Muscle layer of colon (tissue), 2 donors: ENCODE results near the gene RPS5.
A peak's percentile ranks its signal among the peaks of the same experiment; 100 is the strongest.

Experiments
- H3K27ac ChIP-seq: one replicate; pipeline ENCODE4 v1.7.0; 2013; ENCODE audit warnings: low read depth, mild to moderate bottlenecking, low read length, moderate library complexity
- H3K27me3 ChIP-seq, 2 donors: one replicate each; pipeline ENCODE4 v1.7.0; 2013; ENCODE audit warnings: low read length in 2 of 2, mild to moderate bottlenecking in 2 of 2; ENCODE audit not compliant: insufficient read depth in 2 of 2, control insufficient read depth in 1 of 2
- H3K36me3 ChIP-seq: one replicate; pipeline ENCODE4 v1.7.0; 2013; ENCODE audit warnings: mild to moderate bottlenecking, low read length; ENCODE audit not compliant: insufficient read depth
- H3K4me1 ChIP-seq: one replicate; pipeline ENCODE4 v1.7.0; 2013; ENCODE audit warnings: mild to moderate bottlenecking, low read length; ENCODE audit not compliant: insufficient read depth
- H3K4me3 ChIP-seq, 2 donors: one replicate each; pipeline ENCODE4 v1.7.0; 2013; ENCODE audit warnings: low read length in 2 of 2, low read depth in 1 of 2, mild to moderate bottlenecking in 1 of 2, moderate library complexity in 1 of 2
- H3K9ac ChIP-seq: one replicate; pipeline ENCODE4 v1.7.0; 2013; ENCODE audit warnings: low read length
- H3K9me3 ChIP-seq: one replicate; pipeline ENCODE4 v1.7.0; 2013; ENCODE audit warnings: mild to moderate bottlenecking, low read length
- donor health status: abdominal sarcoma.
- donor health status: Adenocarcinoma of cecum.

Gene RPS5

DNA sequence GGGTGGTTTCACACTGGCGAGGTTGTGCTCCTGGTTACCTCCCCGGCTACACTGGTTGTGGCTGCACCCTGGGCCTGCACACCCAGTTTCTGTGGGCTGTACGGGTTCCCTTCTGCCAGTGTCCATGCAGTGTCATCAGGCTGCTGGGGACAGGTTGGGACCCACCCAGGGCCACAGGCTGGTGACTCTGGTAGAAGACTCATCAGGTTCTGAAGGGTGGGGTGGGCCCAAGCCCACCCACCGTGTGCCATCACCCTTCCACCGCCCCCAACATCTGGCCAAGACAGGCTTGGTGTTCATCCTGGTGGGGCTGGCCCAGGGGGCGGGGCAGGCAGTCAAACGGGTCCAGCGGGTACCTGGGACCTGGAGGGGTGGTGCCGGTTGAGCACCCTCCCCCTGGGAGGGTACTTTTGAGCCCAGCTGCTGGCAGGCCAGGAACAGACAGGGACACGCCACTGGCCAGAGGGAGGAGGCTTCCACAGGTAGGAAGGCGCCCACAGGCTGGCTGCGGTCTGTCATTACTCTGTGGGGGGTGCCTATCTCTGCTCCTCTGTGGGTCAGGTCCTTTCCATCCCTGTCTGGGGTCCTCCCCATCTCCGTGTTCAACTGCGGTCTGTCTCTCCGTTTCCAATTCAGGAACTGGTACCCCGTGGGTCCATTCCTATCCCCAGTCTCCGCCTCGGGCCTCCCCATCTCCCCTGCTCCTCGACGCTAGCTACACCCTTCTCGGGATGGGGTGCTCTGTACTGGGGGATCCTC lies 8.3 kb downstream of the RPS5 start, which contains the start of gene RNF225:
Gene RNF225, plus strand, starts transcription at position 437 of the 759 bp plus-strand sequence. CDS start 434 bp downstream, outside the sequence.
- Histone ChIP-seq H3K27me3 (peaks cover 24 to 30% of the 10 kb centered on the region in 2 donors), H3K36me3 (peaks cover 27% of the 10 kb centered on the region), H3K9ac (no peak within 1 kb of the TSS), H3K4me3 (no peak within 1 kb of the TSS), H3K27ac (no peak within 1 kb of the TSS), H3K9me3 (no peaks in the 10 kb centered on the region), H3K4me1 (peaks cover 4% of the 10 kb centered on the region)

DNA sequence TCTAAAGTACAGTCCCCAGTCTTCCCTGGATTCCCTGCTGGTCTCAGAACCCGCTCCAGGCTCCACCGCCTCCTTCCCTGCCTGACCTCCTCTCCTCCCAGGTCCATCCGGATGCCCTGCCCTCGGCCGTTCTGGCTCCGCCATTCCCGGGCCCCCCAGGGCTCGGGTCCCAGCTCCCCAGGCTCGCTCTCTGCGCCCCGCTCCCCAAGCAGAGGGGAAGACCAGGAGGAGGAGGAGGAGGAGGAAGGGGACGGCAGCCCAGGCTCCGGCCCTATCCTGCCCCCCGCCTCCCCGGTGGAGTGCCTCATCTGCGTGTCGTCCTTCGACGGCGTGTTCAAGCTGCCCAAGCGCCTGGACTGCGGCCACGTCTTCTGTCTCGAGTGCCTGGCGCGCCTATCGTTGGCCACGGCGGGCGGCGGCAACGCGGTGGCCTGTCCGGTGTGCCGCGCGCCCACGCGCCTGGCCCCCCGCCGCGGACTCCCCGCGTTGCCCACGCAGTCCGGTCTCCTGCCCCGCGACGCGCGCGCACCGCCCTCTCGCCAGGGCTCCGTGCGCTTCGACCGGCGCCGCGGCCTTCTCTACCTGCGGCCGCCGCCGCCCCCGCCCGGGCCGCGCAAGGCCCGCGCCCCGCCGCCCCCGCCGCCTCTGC lies 9.0 kb downstream of the RPS5 start:
- no peak overlapping the region for H3K27ac ChIP-seq
- H3K4me1 ChIP-seq = peaks cover 10% of the 10 kb centered on the region
- H3K9ac ChIP-seq = no peak overlapping the region
- no peaks in the 10 kb centered on the region for H3K9me3 ChIP-seq
- H3K36me3 ChIP-seq = peaks cover 27% of the 10 kb centered on the region
- H3K27me3 ChIP-seq = peaks cover 24 to 30% of the 10 kb centered on the region in 2 donors
- no peak overlapping the region for H3K4me3 ChIP-seq

DNA sequence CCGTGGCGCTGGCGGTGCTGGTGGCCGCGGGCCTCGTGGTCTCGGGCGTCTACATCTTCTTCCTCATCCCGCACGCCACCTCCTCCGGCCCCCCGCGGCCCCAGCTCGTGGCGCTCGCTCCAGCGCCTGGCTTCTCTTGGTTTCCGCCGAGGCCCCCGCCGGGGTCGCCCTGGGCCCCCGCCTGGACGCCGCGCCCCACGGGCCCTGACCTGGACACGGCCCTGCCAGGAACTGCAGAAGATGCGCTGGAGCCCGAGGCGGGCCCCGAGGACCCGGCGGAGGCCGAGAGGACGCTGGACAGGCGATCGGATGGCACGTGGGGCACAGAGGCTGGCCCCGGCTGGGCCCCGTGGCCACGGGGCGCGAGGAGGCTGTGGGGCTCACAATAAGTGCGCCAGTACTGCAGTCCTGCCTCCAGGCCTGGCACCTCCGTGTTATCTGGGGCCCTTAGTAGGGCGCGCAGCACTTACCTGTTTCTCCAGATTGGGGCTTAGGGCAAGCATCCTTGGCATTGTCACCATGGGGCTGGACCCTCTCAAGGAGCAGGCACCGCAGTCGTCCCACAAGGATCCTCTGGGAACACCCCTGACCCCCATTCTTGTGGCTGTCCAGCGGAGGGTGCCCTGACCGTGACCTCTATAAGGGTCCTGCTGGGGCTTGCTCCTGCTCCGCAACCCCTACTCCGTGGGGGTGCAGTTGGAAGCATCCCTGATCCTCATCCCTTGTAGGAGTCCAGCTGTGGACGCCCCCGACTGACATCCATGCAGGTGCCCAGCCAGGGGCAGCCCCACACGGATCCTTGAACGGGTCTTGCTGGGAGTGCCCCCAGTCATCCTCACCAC lies 9.8 kb downstream of the RPS5 start:
- Histone ChIP-seq H3K27ac (no peak overlapping the region), H3K36me3 (peaks cover 27% of the 10 kb centered on the region), H3K4me3 (no peak overlapping the region), H3K4me1 (peaks cover 10% of the 10 kb centered on the region), H3K9me3 (no peaks in the 10 kb centered on the region), H3K27me3 (peaks cover 24 to 30% of the 10 kb centered on the region in 2 donors), H3K9ac (no peak overlapping the region)

DNA sequence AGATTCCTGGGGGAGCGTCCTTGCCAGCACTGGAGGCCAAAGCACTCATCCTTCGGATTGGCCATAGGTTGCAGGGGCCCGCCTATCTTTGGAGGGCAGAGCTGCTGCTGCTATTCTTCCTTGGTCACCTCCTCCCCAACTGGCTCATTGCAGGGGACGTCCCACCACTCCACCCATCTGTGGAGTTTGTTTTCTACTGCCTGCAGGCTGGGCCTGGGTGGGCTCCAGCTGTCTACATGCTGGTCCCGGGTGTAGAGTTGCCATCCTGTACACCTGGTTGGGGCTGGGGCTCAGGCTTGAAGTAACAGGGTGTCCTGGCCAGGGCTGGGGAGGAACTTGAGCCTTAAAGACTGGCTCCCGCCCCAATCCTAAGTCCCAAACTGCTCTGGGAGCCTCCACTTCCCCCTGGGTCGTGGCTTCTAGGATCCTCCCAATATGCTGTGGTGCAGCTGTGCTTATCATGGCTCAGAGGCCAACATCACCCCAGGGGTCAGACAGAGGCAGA lies 10.5 kb downstream of the RPS5 start:
- Histone ChIP-seq H3K4me1 (peaks cover 10% of the 10 kb centered on the region), H3K27ac (no peak overlapping the region), H3K36me3 (peaks cover 25% of the 10 kb centered on the region), H3K9me3 (no peaks in the 10 kb centered on the region), H3K4me3 (no peak overlapping the region), H3K9ac (no peak overlapping the region), H3K27me3 (peaks cover 24 to 30% of the 10 kb centered on the region in 2 donors)

DNA sequence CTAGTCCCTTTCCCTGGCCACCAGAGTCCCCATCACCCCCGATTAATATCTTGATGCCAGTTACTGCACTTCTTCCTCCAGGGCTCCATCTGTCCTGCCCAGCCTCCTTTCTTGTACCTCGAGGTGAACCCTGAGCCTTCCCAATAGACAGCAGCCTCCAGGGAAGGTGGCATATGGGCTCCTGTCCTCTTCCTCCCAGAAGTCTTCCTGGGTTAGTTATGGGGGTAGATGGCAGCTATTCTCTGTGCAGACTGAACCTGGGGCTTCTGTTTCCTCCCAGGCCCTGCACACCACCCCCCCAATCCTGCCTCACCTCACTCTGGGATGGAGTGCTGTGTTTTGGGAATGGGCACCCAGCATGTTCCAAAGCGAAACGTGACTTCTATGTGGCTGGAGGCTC lies 11.0 kb downstream of the RPS5 start:
- H3K9me3 ChIP-seq = no peaks in the 10 kb centered on the region
- no peak overlapping the region for H3K27ac ChIP-seq
- peaks cover 10% of the 10 kb centered on the region for H3K4me1 ChIP-seq
- H3K9ac ChIP-seq = no peak overlapping the region
- no peak overlapping the region for H3K4me3 ChIP-seq
- peaks cover 20% of the 10 kb centered on the region for H3K36me3 ChIP-seq
- H3K27me3 ChIP-seq = peaks cover 24 to 30% of the 10 kb centered on the region in 2 donors

DNA sequence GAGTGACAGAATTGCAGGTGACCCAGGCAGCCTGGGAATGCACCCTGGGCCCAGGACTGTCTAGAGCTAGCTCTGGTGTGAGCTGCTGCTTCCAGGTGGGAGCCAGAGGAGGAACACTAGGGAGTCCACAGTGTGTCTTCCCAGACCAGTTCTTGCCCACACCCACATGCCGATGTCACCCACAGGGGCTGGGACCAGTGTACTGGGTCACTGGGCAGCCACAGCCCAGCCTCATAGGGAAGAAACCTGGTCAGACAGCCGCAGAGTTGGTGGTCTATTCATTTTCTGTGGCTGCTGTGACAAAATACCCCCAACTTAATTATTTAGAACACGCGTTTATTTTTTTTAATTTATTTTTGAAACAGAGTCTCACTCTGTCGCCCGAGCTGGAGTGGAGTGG lies 11.5 kb downstream of the RPS5 start:
- Histone ChIP-seq H3K9me3 (no peaks in the 10 kb centered on the region), H3K27me3 (peaks cover 24 to 30% of the 10 kb centered on the region in 2 donors), H3K4me1 (peaks cover 10% of the 10 kb centered on the region), H3K36me3 (peaks cover 15% of the 10 kb centered on the region), H3K4me3 (no peak overlapping the region), H3K27ac (no peak overlapping the region), H3K9ac (no peak overlapping the region)

DNA sequence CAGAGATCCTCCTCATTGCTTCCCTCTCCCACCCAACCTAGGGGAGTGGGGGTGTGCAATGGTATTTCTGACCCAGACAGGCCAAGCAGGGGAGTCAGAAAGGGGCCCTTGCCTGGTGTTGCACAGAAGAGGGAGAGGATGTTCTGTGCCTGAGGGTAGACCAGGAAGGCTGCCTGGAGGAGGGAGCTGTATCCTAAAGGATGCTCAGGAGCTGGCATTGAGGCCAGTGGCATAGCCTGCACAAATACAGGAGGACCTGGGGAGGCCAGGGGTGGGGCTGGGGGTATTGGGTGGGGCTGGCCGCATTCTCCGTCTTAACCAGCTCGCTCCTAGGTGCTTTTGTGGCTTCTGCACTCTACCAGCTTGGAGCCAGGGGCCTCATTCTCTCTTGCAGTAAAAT lies 12.8 kb downstream of the RPS5 start:
- no peak overlapping the region for H3K27ac ChIP-seq
- no peaks in the 10 kb centered on the region for H3K9me3 ChIP-seq
- H3K9ac ChIP-seq = no peak overlapping the region
- peaks cover 24 to 30% of the 10 kb centered on the region in 2 donors for H3K27me3 ChIP-seq
- peaks cover 10% of the 10 kb centered on the region for H3K4me1 ChIP-seq
- peaks cover 1% of the 10 kb centered on the region for H3K36me3 ChIP-seq
- H3K4me3 ChIP-seq = no peak overlapping the region

DNA sequence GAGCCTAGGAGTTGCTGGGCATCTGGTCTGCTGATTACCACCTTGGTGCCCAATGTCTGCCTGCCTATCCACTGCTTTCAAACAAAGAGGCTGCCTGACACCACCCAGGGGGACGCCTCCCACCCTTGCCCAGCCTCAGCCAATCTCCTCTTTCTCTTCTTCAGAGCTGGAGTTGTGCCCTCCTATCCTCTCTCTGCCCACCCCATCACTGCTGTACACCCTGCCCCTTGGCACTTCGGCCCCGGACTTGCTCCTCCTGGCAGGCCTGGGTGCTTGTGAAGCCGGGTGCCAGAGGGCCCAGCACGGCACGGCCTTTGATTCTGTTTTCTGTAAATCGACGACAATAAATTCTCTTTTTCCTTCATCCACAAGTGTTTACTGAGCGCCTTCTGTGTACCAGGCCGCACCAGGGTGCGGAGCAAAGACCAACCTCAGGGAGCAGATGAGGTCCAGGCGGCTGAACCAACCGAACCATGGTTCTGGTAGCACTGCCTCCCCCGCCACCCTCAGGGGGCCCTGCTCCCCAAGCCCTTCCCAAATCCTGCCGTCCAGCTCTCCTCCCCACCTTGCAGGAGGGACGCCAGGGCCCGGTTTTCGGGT lies 13.3 kb downstream of the RPS5 start:
- H3K9ac ChIP-seq = peak overlapping the region; percentile 44
- no peaks in the 10 kb centered on the region for H3K36me3 ChIP-seq
- no peak overlapping the region for H3K27ac ChIP-seq
- H3K4me1 ChIP-seq = peaks cover 10% of the 10 kb centered on the region
- H3K27me3 ChIP-seq = peaks cover 23 to 28% of the 10 kb centered on the region in 2 donors
- H3K4me3 ChIP-seq = peak overlapping the region; percentile 60 to 82
- H3K9me3 ChIP-seq = no peaks in the 10 kb centered on the region

DNA sequence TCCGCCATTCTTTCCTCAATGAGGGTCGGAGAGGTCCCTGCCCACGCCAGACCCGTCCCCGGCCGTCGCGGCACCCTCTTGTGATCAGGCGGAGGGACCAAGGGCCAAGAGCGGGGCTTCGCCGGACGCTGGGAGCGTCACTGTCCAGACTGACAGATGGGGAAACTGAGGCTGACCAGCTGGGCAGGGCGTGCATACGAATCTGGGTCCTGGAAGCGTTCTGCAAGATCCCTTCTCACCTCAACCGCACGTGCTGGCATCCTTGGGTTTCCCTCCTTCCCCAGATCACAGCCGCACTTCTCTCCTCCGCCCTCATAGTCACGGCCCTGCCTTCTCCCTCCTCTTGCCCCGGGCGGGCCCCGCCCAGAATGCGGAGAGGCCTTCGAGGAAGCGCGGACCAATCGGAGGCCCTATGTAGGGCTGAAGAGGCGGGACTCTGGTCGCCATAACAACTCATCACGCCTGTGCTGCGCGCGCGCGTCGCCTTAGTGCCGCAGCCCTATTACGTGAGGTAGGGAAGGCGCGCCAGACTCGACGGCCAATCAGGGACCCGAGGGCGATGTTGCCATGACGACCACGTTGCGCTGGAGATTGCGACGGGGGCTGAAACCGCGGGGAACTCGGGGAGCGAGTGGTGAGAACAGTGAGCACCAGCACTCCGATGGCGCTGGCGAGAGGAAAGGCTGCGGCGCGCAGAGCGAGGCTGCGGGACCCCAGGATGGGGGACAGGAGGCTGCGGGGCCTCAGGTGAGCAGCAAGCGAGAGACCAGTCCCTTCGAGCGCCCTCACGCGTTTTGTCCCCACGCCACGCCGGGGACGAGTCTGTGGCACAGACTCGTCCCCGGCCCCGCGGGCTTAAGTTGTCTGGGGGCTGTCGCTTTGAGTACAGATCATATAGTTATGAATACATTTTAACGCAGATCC lies 14.1 kb downstream of the RPS5 start:
- Histone ChIP-seq H3K27ac (peak overlapping the region; percentile 76), H3K4me3 (peak overlapping the region; percentile 66 to 82), H3K9ac (peak overlapping the region; percentile 44), H3K27me3 (peaks cover 17 to 21% of the 10 kb centered on the region in 2 donors), H3K4me1 (peaks cover 10% of the 10 kb centered on the region), H3K36me3 (no peaks in the 10 kb centered on the region), H3K9me3 (no peaks in the 10 kb centered on the region)

DNA sequence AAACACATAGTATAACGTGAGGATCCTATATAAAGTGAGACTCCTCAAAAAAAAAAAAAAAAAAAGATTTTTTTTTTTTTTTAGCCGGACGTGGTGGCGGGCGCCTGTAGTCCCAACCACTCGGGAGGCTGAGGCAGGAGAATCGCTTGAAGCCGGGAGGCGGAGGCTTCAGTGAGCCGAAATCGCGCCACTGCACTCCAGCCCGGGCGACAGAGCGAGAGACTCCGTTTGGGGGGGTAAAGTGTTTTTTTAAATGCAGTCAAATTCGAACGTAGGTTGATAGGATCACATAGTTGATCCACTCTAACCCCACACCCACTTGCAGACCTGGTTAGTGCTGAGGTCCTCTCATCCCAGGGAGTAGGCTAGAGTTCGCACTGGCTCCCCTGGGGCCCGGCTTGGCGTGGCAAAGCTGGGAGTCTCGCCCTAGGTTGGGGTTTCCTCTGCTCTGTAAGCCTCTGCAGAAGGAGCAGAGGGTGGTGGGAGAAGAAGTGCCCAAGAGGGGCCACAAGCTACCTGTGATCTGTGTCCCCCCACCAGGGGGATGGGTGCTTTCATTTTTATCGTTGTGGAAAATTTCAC lies 14.9 kb downstream of the RPS5 start:
- H3K4me1 ChIP-seq = peaks cover 12% of the 10 kb centered on the region
- H3K27me3 ChIP-seq = peaks cover 15% of the 10 kb centered on the region in 2 donors
- H3K9me3 ChIP-seq = no peaks in the 10 kb centered on the region
- no peaks in the 10 kb centered on the region for H3K36me3 ChIP-seq
- peak overlapping the region; percentile 76 for H3K27ac ChIP-seq
- H3K4me3 ChIP-seq = peak overlapping the region; percentile 47 to 66
- H3K9ac ChIP-seq = no peak overlapping the region
